Measurements from ENCODE around the gene NCOR2. TPM values are rescaled to one million over a fixed set of nuclear protein-coding genes. Genes with fewer than 3 reads are reported as not detected.

The NCOR2 gene
- total and polyA plus RNA-seq, 2 of the 8 experiments (the other 6 are each of a cell fraction or from before 2014, with no cell fraction given), result 14.8 to 275 TPM

DNA sequence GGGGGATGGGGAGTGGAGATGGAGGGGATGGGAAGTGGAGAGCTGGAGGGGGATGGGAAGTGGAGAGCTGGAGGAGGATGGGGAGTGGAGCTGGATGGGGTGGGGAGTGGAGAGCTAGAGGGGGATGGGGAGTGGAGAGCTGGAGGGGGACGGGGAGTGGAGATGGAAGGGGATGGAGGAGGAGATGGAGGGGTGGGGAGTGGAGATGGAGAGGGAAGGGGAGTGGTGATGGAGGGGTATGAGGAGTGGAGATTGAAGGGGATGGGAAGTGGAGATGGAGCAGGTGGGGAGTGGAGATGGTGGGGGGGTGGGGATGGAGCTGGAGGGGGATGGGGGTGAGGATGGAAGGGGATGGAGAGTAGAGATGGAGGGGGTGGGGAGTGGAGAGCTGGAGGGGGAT lies 26.1 kb downstream of the NCOR2 start:
- WGBS, 2 experiments (ENCODE audit: extremely low coverage in 1 of 2, insufficient coverage in 1 of 2, insufficient read length in 1 of 2, insufficient replicate concordance in 2 of 2, low coverage in 1 of 2, low lambda C conversion rate in 2 of 2, missing lambda C conversion rate in 1 of 2), result 100% methylated on average over 1 of the region's 1 CpG; no CpG with 5 or more reads in 1 of the 2 experiments
- ChIA-PET CTCF (ENCODE audit: partially characterized antibody) (interaction anchor here (1.3 to 1.5 kb wide), 2 partner anchors 12 to 31 kb away, joined by 3 read pairs; no protein-coding TSS in a partner anchor), POLR2A (ENCODE audit: partially characterized antibody) (interaction anchor here (0.6 to 1.4 kb wide), 3 partner anchors 12 to 112 kb away, joined by 3 read pairs; no protein-coding TSS in a partner anchor)
- Histone ChIP-seq H3K18ac (ENCODE audit: extremely low read depth, low read length) (no peak overlapping the region), H4K20me1 (replicated peaks in 1 of 2; ENCODE audit: control insufficient read depth in 1 of 2, insufficient read depth in 2 of 2, low read length in 2 of 2) (peaks cover 32 to 52% of the 10 kb centered on the region in 2 experiments), H3K36me3 (ENCODE audit: control insufficient read depth in 2 of 4, insufficient read depth in 4 of 4, low read length in 3 of 4) (no peaks in the 10 kb centered on the region; a peak in 1 of 8 replicates), H3K9me3 (ENCODE audit: insufficient read depth in 2 of 2, low read depth in 1 of 2, low read length in 1 of 2) (no peaks in the 10 kb centered on the region), H3K4ac (replicated peaks; ENCODE audit: insufficient read length, low read depth, low read length) (no peak overlapping the region), H4K5ac (ENCODE audit: insufficient read length, low read depth, low read length) (no peak overlapping the region), H3K4me1 (replicated peaks in 1 of 4; ENCODE audit: control insufficient read depth in 3 of 4, insufficient read depth in 4 of 4, low read length in 3 of 4) (peaks cover 0 to 53% (median 27%) of the 10 kb centered on the region in 4 experiments; a peak in 6 of 7 replicates), H3K14ac (ENCODE audit: insufficient read length) (no peak overlapping the region), H2BK20ac (ENCODE audit: low read length) (no peak overlapping the region), H3K23me2 (ENCODE audit: low read depth, low read length) (no peaks in the 10 kb centered on the region), H2AK5ac (ENCODE audit: low read depth, low read length) (no peak overlapping the region), H2BK12ac (ENCODE audit: low read depth, low read length) (no peak overlapping the region), H3K9ac (replicated peaks in 1 of 4; ENCODE audit: extremely low read depth in 1 of 4, low read depth in 3 of 4, low read length in 3 of 4) (no peak overlapping the region), H3K4me3 (ENCODE audit: extremely low read depth in 1 of 4, insufficient read depth in 2 of 4, low read depth in 3 of 4, low read length in 4 of 4) (no peak overlapping the region), H3K23ac (ENCODE audit: insufficient read length) (no peak overlapping the region), H2AFZ (ENCODE audit: low read length) (no peak overlapping the region), H3K27ac (ENCODE audit: low read depth, low read length) (no peak overlapping the region), H3K79me2 (ENCODE audit: control insufficient read depth in 1 of 2, insufficient read depth in 2 of 2, low read length in 2 of 2) (peaks cover 57 to 88% of the 10 kb centered on the region in 2 experiments), H3K56ac (replicated peaks; ENCODE audit: insufficient read length, low read depth, low read length) (no peak overlapping the region), H2BK5ac (ENCODE audit: low read depth, low read length) (no peak overlapping the region), H4K91ac (replicated peaks; ENCODE audit: insufficient read length, low read length) (no peak overlapping the region), H2BK120ac (replicated peaks; ENCODE audit: low read depth, low read length) (no peak overlapping the region), H3K79me1 (ENCODE audit: low read depth, low read length) (peaks cover 17% of the 10 kb centered on the region), H3K4me2 (ENCODE audit: insufficient read depth in 1 of 2, low read depth in 2 of 2, low read length in 2 of 2) (no peak overlapping the region), H3K27me3 (replicated peaks in 1 of 4; ENCODE audit: control insufficient read depth in 3 of 4, extremely low read depth in 1 of 4, insufficient read depth in 3 of 4, low read length in 3 of 4) (no peaks in the 10 kb centered on the region), H2BK15ac (ENCODE audit: low read length) (no peak overlapping the region), H4K8ac (ENCODE audit: extremely low read depth, insufficient read depth, low read length) (no peak overlapping the region)
- DNase-seq (ENCODE audit: low read depth in 1 of 2, low spot score in 2 of 2) (no peak), FAIRE-seq (no peak)
- TF ChIP-seq JUND (IDR thresholded peaks at IDR 0.05; ENCODE audit: low read length), result no peak
- TF ChIP-seq SIRT6 (IDR thresholded peaks at IDR 0.05; ENCODE audit: low read length), result no peak
- no peak for TF ChIP-seq SIN3A (conservative IDR thresholded peaks at IDR 0.05 in 1 of 2, IDR thresholded peaks at IDR 0.05 in 1 of 2; ENCODE audit: low read depth in 1 of 2, low read length in 2 of 2)
- TF ChIP-seq SRF (IDR thresholded peaks at IDR 0.05; ENCODE audit: low read depth, low read length), result no peak
- TF ChIP-seq CHD2 (IDR thresholded peaks at IDR 0.05; ENCODE audit: low read length), result no peak
- TF ChIP-seq CTBP2 (IDR thresholded peaks at IDR 0.05; ENCODE audit: borderline replicate concordance, insufficient read depth, insufficient read length, low read length), result no peak
- TF ChIP-seq BCL11A (IDR thresholded peaks at IDR 0.05; ENCODE audit: low read depth in 2 of 2, low read length in 2 of 2), result no peak
- no peak for TF ChIP-seq EP300 (IDR thresholded peaks at IDR 0.05; ENCODE audit: borderline replicate concordance in 1 of 2, low read depth in 2 of 2, low read length in 2 of 2)
- TF ChIP-seq ASH2L (IDR thresholded peaks at IDR 0.05; ENCODE audit: low read length), result no peak
- no peak for TF ChIP-seq SP1 (IDR thresholded peaks at IDR 0.05; ENCODE audit: low read depth, low read length)
- no peak for TF ChIP-seq CHD1 (IDR thresholded peaks at IDR 0.05; ENCODE audit: low read depth, low read length)
- no peak for TF ChIP-seq KDM4A (IDR thresholded peaks at IDR 0.05; ENCODE audit: low read depth, low read length, severe bottlenecking)
- no peak for TF ChIP-seq RNF2 (IDR thresholded peaks at IDR 0.05; ENCODE audit: borderline replicate concordance, low read depth, low read length, missing control alignments, poor library complexity, severe bottlenecking)
- TF ChIP-seq TAF1 (IDR thresholded peaks at IDR 0.05; ENCODE audit: low read depth, low read length), result no peak
- no peak for TF ChIP-seq CEBPB (IDR thresholded peaks at IDR 0.05; ENCODE audit: low read depth, low read length)

All from H1 (cell line).